Midbrain (tissue), 1 donor: ENCODE data around the gene PTPRN2.
"Not testable (repeated sequence)": the region's sequence is repeated elsewhere in the genome, so short reads cannot be mapped to it uniquely, and the experiment has no call there.

Experiments
- DNase-seq: peaks from one replicate; lab custom pipeline; 2025; lab: John Stamatoyannopoulos, UW

Gene PTPRN2

GRCh38 chr7:157602156-157602555 is 985.5 kb downstream of the PTPRN2 start:
- DNase-seq: no peak

GRCh38 chr7:157601530-157601929 is 986.1 kb downstream of the PTPRN2 start:
- DNase-seq: peak; percentile 70

- DNase-seq: no peak
Observed at GRCh38 chr7:157599491-157599890, 988.1 kb downstream of the PTPRN2 start.

- no peak for DNase-seq
Observed at GRCh38 chr7:157597562-157597961, 990.1 kb downstream of the PTPRN2 start.

GRCh38 chr7:157596881-157597280 is 990.7 kb downstream of the PTPRN2 start:
- no peak for DNase-seq

GRCh38 chr7:157596471-157596870 is 991.2 kb downstream of the PTPRN2 start:
- DNase-seq: no peak

GRCh38 chr7:157596026-157596425 is 991.6 kb downstream of the PTPRN2 start:
- DNase-seq: no peak

GRCh38 chr7:157595086-157595855 is 992.4 kb downstream of the PTPRN2 start:
- no peak for DNase-seq

- DNase-seq: no peak
Observed at GRCh38 chr7:157594306-157594705, 993.3 kb downstream of the PTPRN2 start.

GRCh38 chr7:157593541-157593940 is 994.1 kb downstream of the PTPRN2 start:
- DNase-seq: no peak

GRCh38 chr7:157592636-157593320 is 994.8 kb downstream of the PTPRN2 start:
- not testable (repeated sequence) for DNase-seq

GRCh38 chr7:157590526-157590925 is 997.1 kb downstream of the PTPRN2 start:
- DNase-seq: no peak

GRCh38 chr7:157589680-157590079 is 997.9 kb downstream of the PTPRN2 start:
- DNase-seq: no peak

GRCh38 chr7:157587805-157588560 is 999.6 kb downstream of the PTPRN2 start:
- DNase-seq: no peak

- DNase-seq: no peak
Observed at GRCh38 chr7:157587051-157587804, 1000.4 kb downstream of the PTPRN2 start.

- no peak for DNase-seq
Observed at GRCh38 chr7:157586426-157586955, 1001.1 kb downstream of the PTPRN2 start.

- DNase-seq: no peak
Observed at GRCh38 chr7:157585113-157585861, 1002.3 kb downstream of the PTPRN2 start.

- no peak for DNase-seq
Observed at GRCh38 chr7:157584420-157584819, 1003.2 kb downstream of the PTPRN2 start.

GRCh38 chr7:157581740-157582139 is 1005.9 kb downstream of the PTPRN2 start:
- DNase-seq: no peak

- no peak for DNase-seq
Observed at GRCh38 chr7:157580324-157580723, 1007.3 kb downstream of the PTPRN2 start.

- DNase-seq: no peak
Observed at GRCh38 chr7:157579425-157579824, 1008.2 kb downstream of the PTPRN2 start.
